HUES64 (cell line): ENCODE data around the gene PHF13. TPM values are rescaled to one million over a fixed set of nuclear protein-coding genes. Genes with fewer than 3 reads are reported as not detected.

Experiments used
- H3K27ac ChIP-seq: 2 replicates; pipeline ENCODE4 v1.7.0; 2013; ENCODE audit warnings: low read depth, low read length, inconsistent platforms
- H3K27me3 ChIP-seq: 2 replicates; pipeline ENCODE4 v1.6.1; 2013; ENCODE audit warnings: mild to moderate bottlenecking, low read length; ENCODE audit not compliant: insufficient read depth
- H3K36me3 ChIP-seq: 2 replicates; pipeline ENCODE4 v1.6.1; 2013; ENCODE audit warnings: mild to moderate bottlenecking, low read length; ENCODE audit not compliant: insufficient read depth
- H3K4me1 ChIP-seq: 2 replicates; pipeline ENCODE4 v1.6.1; 2013; ENCODE audit warnings: mild to moderate bottlenecking, low read length, moderate library complexity; ENCODE audit not compliant: insufficient read depth
- H3K4me3 ChIP-seq: 2 replicates; pipeline ENCODE4 v1.5.1; 2013; ENCODE audit warnings: mild to moderate bottlenecking, low read length, moderate library complexity
- H3K9ac ChIP-seq: 2 replicates; pipeline ENCODE4 v1.6.1; 2013; ENCODE audit warnings: mild to moderate bottlenecking, low read depth, low read length
- H3K9me3 ChIP-seq: 2 replicates; pipeline ENCODE4 v1.6.1; 2013; ENCODE audit warnings: low read depth, low read length; ENCODE audit not compliant: insufficient read depth
- WGBS: fragments of 150-250, 120-280 bp; methylation state at CpG from one replicate; pipeline ENCODE4 v1.1.7; 2013; ENCODE audit warnings: missing lambda C conversion rate; 5-methylcytosine and 5-hydroxymethylcytosine counted together
- polyA plus RNA-seq, 2 experiments: library from polyadenylated mRNA; stranded (reverse); fragments of 50-300 nt; gene quantifications; one replicate each; pipeline ENCODE4 v1.2.3, GENCODE V29; 2013

The PHF13 gene
- polyA plus RNA-seq (2013, experiment 1 of 2): 22.4 TPM
- polyA plus RNA-seq (2013, experiment 2 of 2): 25.9 TPM

- under 1% methylated on average over 81 of the region's 84 CpGs for WGBS
- H3K9ac ChIP-seq: peak within 1 kb of the TSS; percentile 78
- H3K9me3 ChIP-seq: no peaks in the 10 kb centered on the region
- peaks cover 10% of the 10 kb centered on the region for H3K27me3 ChIP-seq
- H3K36me3 ChIP-seq: peaks cover 20% of the 10 kb centered on the region
- H3K4me1 ChIP-seq: no peaks in the 10 kb centered on the region; the same call in none of the 2 replicates
- H3K27ac ChIP-seq: peak within 1 kb of the TSS; percentile 91
- peak within 1 kb of the TSS; percentile 84 for H3K4me3 ChIP-seq
Observed at GRCh38 chr1:6613361-6614018, at the start of gene PHF13. Gene PHF13, plus strand, starts transcription at chr1:6613731. Its CDS starts 336 bp downstream, at chr1:6614067.

DNA sequence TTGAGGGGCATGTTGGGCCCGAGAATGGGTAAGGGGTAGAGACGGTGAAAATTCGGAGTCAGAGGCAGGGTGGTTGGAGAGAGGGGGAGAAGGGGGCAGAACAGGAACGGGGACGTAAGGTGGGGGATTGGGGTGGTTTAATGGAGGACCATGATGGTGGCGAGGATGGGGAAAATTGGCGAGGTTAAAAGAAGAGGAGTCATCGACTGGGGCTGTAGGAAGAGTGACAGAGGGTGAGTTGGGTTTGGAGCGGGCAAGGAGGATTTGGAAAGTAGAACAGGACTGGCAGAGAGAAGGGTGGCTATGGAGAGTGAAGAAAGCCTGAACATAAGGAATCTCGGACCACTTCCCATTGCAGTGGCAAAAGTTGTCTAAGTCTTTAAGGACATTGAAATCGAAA lies 44.5 kb upstream of the PHF13 start:
- no peaks in the 10 kb centered on the region for H3K36me3 ChIP-seq
- no peak overlapping the region for H3K27ac ChIP-seq
- H3K9ac ChIP-seq: no peak overlapping the region
- 93% methylated on average over 11 of the region's 11 CpGs for whole genome bisulfite sequencing
- H3K27me3 ChIP-seq: peaks cover 23% of the 10 kb centered on the region
- no peaks in the 10 kb centered on the region for H3K4me1 ChIP-seq
- H3K4me3 ChIP-seq: no peak overlapping the region
- H3K9me3 ChIP-seq: no peaks in the 10 kb centered on the region

DNA sequence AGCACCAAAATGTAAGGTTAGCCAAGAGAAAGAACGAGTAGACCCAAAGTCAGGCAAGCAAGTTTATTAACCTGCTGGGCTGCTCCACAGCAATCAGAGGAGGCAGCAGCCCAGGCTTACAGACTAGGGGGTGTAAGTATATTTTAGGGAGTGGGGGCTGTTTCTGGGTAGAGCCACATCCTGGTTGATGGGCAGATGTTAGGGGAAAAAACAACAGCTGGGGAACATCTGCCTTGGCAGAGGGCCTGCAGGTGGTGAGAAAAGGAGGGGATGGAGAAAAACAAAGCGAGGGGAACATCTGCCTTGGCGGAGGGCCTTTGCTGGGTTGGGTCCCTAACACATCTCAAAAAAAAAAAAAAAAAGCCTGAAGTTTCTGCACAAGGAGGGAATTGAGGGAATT lies 43.4 kb upstream of the PHF13 start:
- 75% methylated on average over 3 of the region's 3 CpGs for WGBS
- H3K27ac ChIP-seq: no peak overlapping the region
- H3K27me3 ChIP-seq: peaks cover 17% of the 10 kb centered on the region
- no peaks in the 10 kb centered on the region for H3K4me1 ChIP-seq
- H3K4me3 ChIP-seq: no peak overlapping the region
- no peaks in the 10 kb centered on the region for H3K9me3 ChIP-seq
- no peaks in the 10 kb centered on the region for H3K36me3 ChIP-seq
- no peak overlapping the region for H3K9ac ChIP-seq

DNA sequence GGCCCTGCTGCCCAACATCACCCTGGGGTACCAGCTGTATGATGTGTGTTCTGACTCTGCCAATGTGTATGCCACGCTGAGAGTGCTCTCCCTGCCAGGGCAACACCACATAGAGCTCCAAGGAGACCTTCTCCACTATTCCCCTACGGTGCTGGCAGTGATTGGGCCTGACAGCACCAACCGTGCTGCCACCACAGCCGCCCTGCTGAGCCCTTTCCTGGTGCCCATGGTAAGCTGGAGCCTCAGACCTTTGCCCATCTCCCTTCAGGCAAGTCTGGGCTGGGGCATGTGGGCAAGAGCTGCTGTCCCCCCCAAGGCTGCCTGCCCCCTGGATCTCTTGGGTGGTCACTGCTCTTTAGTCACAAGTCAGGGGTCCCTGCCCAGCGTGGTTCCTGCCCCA lies 42.5 kb upstream of the PHF13 start:
- H3K27me3 ChIP-seq: peaks cover 11% of the 10 kb centered on the region
- H3K27ac ChIP-seq: no peak overlapping the region
- H3K36me3 ChIP-seq: no peaks in the 10 kb centered on the region
- no peak overlapping the region for H3K4me3 ChIP-seq
- no peak overlapping the region for H3K9ac ChIP-seq
- no peaks in the 10 kb centered on the region for H3K4me1 ChIP-seq
- no peaks in the 10 kb centered on the region for H3K9me3 ChIP-seq
- WGBS: 74% methylated on average over 5 of the region's 5 CpGs

DNA sequence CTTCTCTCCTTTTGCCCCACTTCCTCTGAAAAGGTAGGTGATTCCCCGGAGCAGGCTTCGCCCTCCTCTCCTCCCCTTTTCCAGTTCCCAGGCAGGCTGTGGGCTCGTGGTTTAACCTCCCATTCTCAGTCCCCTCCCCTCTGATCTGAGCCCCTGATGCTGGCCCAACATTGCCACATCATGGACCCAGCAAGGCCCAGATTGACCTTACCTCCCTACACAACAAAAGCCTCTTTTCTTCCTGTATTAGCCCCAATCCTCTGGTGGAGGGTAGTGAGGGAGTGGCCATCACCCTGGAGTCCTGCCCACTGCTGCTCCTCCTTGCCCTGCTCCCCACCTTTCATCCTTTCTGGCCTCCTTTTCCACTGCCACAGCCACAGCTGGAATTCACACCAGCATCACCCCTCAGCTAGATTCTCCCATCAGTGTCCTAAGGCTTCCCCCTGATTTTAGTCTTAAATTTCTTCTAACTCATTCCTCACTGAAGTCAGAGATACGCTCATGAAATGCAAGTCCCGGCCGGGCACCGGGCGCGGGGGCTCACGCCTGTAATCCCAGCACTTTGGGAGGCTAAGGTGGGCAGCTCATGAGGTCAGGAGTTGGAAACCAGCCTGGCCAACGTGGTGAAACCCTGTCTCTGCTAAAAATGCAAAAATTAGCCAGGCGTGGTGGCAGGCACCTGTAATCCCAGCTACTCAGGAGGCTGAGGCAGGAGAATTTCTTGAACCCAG lies 40.7 kb upstream of the PHF13 start:
- Histone ChIP-seq H3K9me3 (no peaks in the 10 kb centered on the region), H3K4me1 (no peaks in the 10 kb centered on the region), H3K4me3 (no peak overlapping the region), H3K27me3 (peaks cover 8% of the 10 kb centered on the region), H3K9ac (no peak overlapping the region), H3K36me3 (no peaks in the 10 kb centered on the region), H3K27ac (no peak overlapping the region)
- 81% methylated on average over 12 of the region's 12 CpGs for WGBS

DNA sequence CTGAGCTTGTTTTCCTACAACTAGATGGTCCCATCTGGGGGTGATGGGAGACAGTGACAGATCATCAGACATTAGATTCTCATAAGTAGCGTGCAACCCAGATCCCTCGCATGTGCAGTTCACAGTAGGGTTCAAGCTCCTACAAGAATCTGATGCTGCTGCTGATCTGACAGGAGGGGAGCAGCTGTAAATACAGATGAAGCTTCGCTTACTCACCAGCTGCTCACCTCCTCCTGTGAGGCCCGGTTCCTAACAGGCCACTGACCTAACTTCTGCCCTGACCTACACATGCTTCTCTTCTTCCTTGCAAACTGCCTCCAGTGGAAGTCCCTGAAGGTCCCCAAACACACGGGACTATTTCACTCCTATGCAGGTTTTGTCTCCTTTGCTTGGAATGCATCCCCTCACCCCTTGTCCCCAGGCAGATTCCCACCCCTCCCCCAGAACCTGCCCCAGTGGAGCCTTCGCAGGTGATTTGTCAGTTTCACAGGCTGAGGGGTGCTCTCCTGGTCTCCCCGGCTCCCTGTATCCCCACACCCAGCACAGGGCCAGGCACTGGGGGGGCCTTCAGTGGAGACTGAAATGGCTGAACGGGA lies 39.4 kb upstream of the PHF13 start:
- H3K4me3 ChIP-seq: no peak overlapping the region
- peaks cover 8% of the 10 kb centered on the region for H3K27me3 ChIP-seq
- WGBS: 69% methylated on average over 8 of the region's 8 CpGs
- H3K9ac ChIP-seq: no peak overlapping the region
- no peaks in the 10 kb centered on the region for H3K9me3 ChIP-seq
- no peaks in the 10 kb centered on the region for H3K36me3 ChIP-seq
- no peak overlapping the region for H3K27ac ChIP-seq
- H3K4me1 ChIP-seq: peaks cover 4% of the 10 kb centered on the region; the same call in 1 of the 2 replicates

DNA sequence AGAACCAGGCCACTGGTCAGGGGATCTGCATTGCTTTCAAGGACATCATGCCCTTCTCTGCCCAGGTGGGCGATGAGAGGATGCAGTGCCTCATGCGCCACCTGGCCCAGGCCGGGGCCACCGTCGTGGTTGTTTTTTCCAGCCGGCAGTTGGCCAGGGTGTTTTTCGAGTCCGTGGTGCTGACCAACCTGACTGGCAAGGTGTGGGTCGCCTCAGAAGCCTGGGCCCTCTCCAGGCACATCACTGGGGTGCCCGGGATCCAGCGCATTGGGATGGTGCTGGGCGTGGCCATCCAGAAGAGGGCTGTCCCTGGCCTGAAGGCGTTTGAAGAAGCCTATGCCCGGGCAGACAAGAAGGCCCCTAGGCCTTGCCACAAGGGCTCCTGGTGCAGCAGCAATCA lies 38.7 kb upstream of the PHF13 start:
- Histone ChIP-seq H3K36me3 (no peaks in the 10 kb centered on the region), H3K4me1 (peaks cover 5% of the 10 kb centered on the region; the same call in 1 of the 2 replicates), H3K4me3 (no peak overlapping the region), H3K9me3 (no peaks in the 10 kb centered on the region), H3K27me3 (peaks cover 8% of the 10 kb centered on the region), H3K9ac (no peak overlapping the region), H3K27ac (no peak overlapping the region)
- 89% methylated on average over 14 of the region's 14 CpGs for WGBS

DNA sequence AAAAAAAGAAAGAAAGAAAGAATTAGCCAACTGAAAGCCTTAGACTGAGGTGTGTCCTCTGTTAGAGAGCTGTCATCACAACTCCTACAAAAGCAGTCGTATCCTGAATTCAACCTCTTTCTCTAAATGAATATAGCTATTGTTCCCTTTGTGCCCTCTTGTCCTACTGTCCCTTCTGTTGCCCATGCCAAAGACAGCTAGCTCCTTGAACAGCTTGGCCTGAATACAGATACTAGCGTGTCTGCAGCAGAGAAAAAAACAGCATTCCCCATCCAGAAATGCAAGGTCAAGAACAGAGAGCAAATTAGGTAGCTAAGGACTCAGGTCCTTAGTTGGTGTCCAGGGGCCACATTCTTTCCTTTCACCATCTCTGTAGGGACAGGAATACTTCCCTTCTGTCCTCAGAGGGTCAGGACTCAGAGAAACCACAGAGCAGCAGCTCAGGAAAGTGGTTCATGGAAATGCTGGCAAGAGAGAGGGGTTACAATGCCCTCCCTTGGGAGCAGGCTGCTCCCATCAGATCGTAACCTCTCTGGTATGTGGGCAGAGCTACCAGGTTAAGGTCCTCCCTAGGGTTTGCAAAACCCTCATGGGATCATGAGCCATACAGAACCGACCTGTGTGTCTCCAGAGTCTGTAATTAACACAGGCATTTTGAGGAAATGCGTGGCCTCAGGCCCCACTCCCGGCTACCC lies 35.6 kb upstream of the PHF13 start:
- no peaks in the 10 kb centered on the region for H3K9me3 ChIP-seq
- H3K4me1 ChIP-seq: peaks cover 5% of the 10 kb centered on the region; the same call in 1 of the 2 replicates
- WGBS: 82% methylated on average over 6 of the region's 6 CpGs
- no peaks in the 10 kb centered on the region for H3K36me3 ChIP-seq
- H3K27me3 ChIP-seq: peaks cover 3% of the 10 kb centered on the region; the same call in 1 of the 2 replicates
- H3K27ac ChIP-seq: no peak overlapping the region
- H3K9ac ChIP-seq: no peak overlapping the region
- no peak overlapping the region for H3K4me3 ChIP-seq

- Histone ChIP-seq H3K27me3 (peaks cover 3% of the 10 kb centered on the region; the same call in 1 of the 2 replicates), H3K36me3 (no peaks in the 10 kb centered on the region), H3K4me1 (peaks cover 5% of the 10 kb centered on the region; the same call in 1 of the 2 replicates), H3K4me3 (peak overlapping the region; percentile 72), H3K27ac (no peak overlapping the region), H3K9me3 (no peaks in the 10 kb centered on the region), H3K9ac (0 out of 2 replicates have a peak overlapping the region, but pooled peaks have one; percentile 36)
- WGBS: 89% methylated on average over 14 of the region's 14 CpGs
Observed at GRCh38 chr1:6578624-6579373, 34.7 kb upstream of the PHF13 start.

- Histone ChIP-seq H3K27me3 (peaks cover 2% of the 10 kb centered on the region; the same call in 1 of the 2 replicates), H3K9me3 (no peaks in the 10 kb centered on the region), H3K36me3 (no peaks in the 10 kb centered on the region), H3K4me1 (peaks cover 5% of the 10 kb centered on the region; the same call in 1 of the 2 replicates), H3K9ac (peak within 1 kb of the TSS; percentile 53), H3K27ac (peak within 1 kb of the TSS; percentile 39), H3K4me3 (peak within 1 kb of the TSS; percentile 72)
- 18% methylated on average over 58 of the region's 58 CpGs for WGBS
Observed at GRCh38 chr1:6579374-6580118, 34.0 kb upstream of the PHF13 start, which contains the start of gene ZBTB48. Gene ZBTB48, plus strand, starts transcription at chr1:6579994. Its CDS starts 616 bp downstream, at chr1:6580610.
